ENCODE measurements around the gene PSMA4. TPM values are rescaled to one million over a fixed set of nuclear protein-coding genes. Genes with fewer than 3 reads are reported as not detected.

PSMA4 gene
- total and polyA plus RNA-seq, 10 of the 15 experiments (the other 5 are each of a cell fraction or from before 2014, with no cell fraction given), result 210 to 1,221 (median 546) TPM

GRCh38 chr15:78540141-78540870, at the start of gene PSMA4 (continued):
- TF ChIP-seq CTCF (IDR thresholded peaks at IDR 0.05 in 2 of 3, conservative IDR thresholded peaks at IDR 0.05 in 1 of 3; ENCODE audit: control insufficient read depth in 2 of 3, extremely low read depth in 1 of 3, insufficient read depth in 1 of 3, low read depth in 3 of 3, low read length in 3 of 3), result peak in 1 of 3 experiments; percentile 17; a peak in 1 of 6 replicates
- TF ChIP-seq BCL11A (IDR thresholded peaks at IDR 0.05; ENCODE audit: low read depth, low read length), result no peak
- no peak for TF ChIP-seq MYB (IDR thresholded peaks at IDR 0.05; ENCODE audit: borderline replicate concordance, low read depth, low read length)
- no peak for TF ChIP-seq ZNF274 (IDR thresholded peaks at IDR 0.05; ENCODE audit: insufficient read depth, insufficient read length)
- no peak for TF ChIP-seq ZBTB40 (IDR thresholded peaks at IDR 0.05; ENCODE audit: borderline replicate concordance)
- TF ChIP-seq YY1 (IDR thresholded peaks at IDR 0.05; ENCODE audit: low read depth, low read length), result peak; percentile 96
- peak; percentile 61 for TF ChIP-seq NRF1 (conservative IDR thresholded peaks at IDR 0.05; ENCODE audit: low read depth, low read length)
- no peak for TF ChIP-seq SPI1 (IDR thresholded peaks at IDR 0.05; ENCODE audit: borderline replicate concordance, insufficient read depth, low read depth, low read length)
- TF ChIP-seq STAT1 (conservative IDR thresholded peaks at IDR 0.05), result peak; percentile 68; the same call in 1 of the 2 replicates
- no peak for TF ChIP-seq JUNB (IDR thresholded peaks at IDR 0.05)
- TF ChIP-seq GATAD2B (conservative IDR thresholded peaks at IDR 0.05; ENCODE audit: low read depth), result peak; percentile 75
- TF ChIP-seq ZNF207 (IDR thresholded peaks at IDR 0.05; ENCODE audit: borderline replicate concordance), result 0 out of 2 replicates have a peak, but pooled peaks have one; percentile 68
- TF ChIP-seq ZSCAN29 (IDR thresholded peaks at IDR 0.05), result no peak
- peak; percentile 57 for TF ChIP-seq NKRF (conservative IDR thresholded peaks at IDR 0.05)
- no peak for TF ChIP-seq ZBED1 (IDR thresholded peaks at IDR 0.05; ENCODE audit: borderline replicate concordance)
- no peak for TF ChIP-seq ZBTB4 (CRISPR knock-in tag; IDR thresholded peaks at IDR 0.05)
- no peak for TF ChIP-seq SMC3 (IDR thresholded peaks at IDR 0.05; ENCODE audit: borderline replicate concordance, low read length)
- no peak for TF ChIP-seq SUZ12 (IDR thresholded peaks at IDR 0.05; ENCODE audit: unreplicated experiment)
- no peak for TF ChIP-seq MTA2 (IDR thresholded peaks at IDR 0.05; ENCODE audit: low read depth)
